Endothelial cell of umbilical vein (primary cell): ENCODE results near the gene IGF2BP1.

ENCODE experiments used
- EZH2 ChIP-seq: IDR thresholded peaks from 2 replicates; pipeline ENCODE4 v1.6.1; 2012; ENCODE audit warnings: borderline replicate concordance, low read depth, mild to moderate bottlenecking, moderate library complexity, low read length, inconsistent platforms; ENCODE audit not compliant: severe bottlenecking
- GATA2 ChIP-seq: IDR thresholded peaks from 2 replicates; pipeline ENCODE4 v1.7.0; 2011; ENCODE audit warnings: low read depth, mild to moderate bottlenecking, moderate library complexity, mixed read lengths, low read length; ENCODE audit not compliant: insufficient read length, insufficient read depth
- JUN ChIP-seq: IDR thresholded peaks from 2 replicates; pipeline ENCODE4 v1.6.1; 2011; ENCODE audit warnings: borderline replicate concordance, low read depth; ENCODE audit not compliant: insufficient read length, insufficient read depth
- MYC ChIP-seq: IDR thresholded peaks from one replicate; pipeline ENCODE4 v1.6.1; 2011; ENCODE audit warnings: mild to moderate bottlenecking, low read depth, low read length
- POLR2A ChIP-seq: IDR thresholded peaks from 2 replicates; pipeline ENCODE4 v1.6.1; 2012; ENCODE audit warnings: low read depth, mild to moderate bottlenecking, control low read depth, low read length
- POLR2AphosphoS5 ChIP-seq: IDR thresholded peaks from 2 replicates; pipeline ENCODE4 v1.6.1; 2012; ENCODE audit warnings: low read depth, mild to moderate bottlenecking, control low read depth, low read length, moderate library complexity; ENCODE audit not compliant: insufficient read depth
- TF ChIP-seq, protein P1 (sequence below), 2 donors: IDR thresholded peaks; 1 replicate in 1 of 2; 2 replicates in 1 of 2; pipeline ENCODE4 v1.5.1; 2011; ENCODE audit warnings: low read length in 2 of 2, mild to moderate bottlenecking in 2 of 2, moderate library complexity in 2 of 2, control low read depth in 1 of 2, inconsistent platforms in 1 of 2, low read depth in 1 of 2; ENCODE audit not compliant: insufficient read depth in 1 of 2; ENCODE audit errors: extremely low read depth in 1 of 2
- TF ChIP-seq, protein P2 (sequence below): IDR thresholded peaks from 2 replicates; pipeline ENCODE4 v1.6.1; 2011; ENCODE audit not compliant: insufficient read depth, insufficient read length

DNA sequence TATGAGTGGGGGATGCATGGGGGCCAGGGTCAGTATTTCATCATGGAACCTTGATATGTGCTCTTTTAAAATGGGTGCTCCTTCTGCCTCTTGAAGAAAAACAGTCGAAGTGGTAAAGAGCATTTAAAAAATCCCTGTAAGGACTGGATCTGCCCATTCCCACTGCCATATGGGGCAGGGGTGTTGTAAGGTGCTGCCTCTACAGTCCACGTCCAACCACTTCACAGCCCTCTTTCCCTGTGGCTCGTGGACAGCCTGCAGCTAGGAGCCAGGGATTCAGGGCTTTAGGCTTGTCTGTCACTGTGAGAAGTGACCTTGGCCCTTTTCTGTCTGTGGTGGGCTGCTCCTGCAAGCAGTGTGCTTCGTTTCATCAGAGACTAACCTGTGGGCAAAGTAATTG is 44.3 kb downstream of the IGF2BP1 start:
- TF ChIP-seq, protein P1, sequence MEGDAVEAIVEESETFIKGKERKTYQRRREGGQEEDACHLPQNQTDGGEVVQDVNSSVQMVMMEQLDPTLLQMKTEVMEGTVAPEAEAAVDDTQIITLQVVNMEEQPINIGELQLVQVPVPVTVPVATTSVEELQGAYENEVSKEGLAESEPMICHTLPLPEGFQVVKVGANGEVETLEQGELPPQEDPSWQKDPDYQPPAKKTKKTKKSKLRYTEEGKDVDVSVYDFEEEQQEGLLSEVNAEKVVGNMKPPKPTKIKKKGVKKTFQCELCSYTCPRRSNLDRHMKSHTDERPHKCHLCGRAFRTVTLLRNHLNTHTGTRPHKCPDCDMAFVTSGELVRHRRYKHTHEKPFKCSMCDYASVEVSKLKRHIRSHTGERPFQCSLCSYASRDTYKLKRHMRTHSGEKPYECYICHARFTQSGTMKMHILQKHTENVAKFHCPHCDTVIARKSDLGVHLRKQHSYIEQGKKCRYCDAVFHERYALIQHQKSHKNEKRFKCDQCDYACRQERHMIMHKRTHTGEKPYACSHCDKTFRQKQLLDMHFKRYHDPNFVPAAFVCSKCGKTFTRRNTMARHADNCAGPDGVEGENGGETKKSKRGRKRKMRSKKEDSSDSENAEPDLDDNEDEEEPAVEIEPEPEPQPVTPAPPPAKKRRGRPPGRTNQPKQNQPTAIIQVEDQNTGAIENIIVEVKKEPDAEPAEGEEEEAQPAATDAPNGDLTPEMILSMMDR (IDR thresholded peaks at IDR 0.05; ENCODE audit: extremely low read depth in 1 of 2, insufficient read depth in 1 of 2, low read depth in 1 of 2, low read length in 2 of 2): no peak
- no peak for TF ChIP-seq POLR2AphosphoS5
- TF ChIP-seq, protein P2, sequence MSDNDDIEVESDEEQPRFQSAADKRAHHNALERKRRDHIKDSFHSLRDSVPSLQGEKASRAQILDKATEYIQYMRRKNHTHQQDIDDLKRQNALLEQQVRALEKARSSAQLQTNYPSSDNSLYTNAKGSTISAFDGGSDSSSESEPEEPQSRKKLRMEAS: no peak
- TF ChIP-seq POLR2A: no peak
- no peak for TF ChIP-seq MYC
- no peak for TF ChIP-seq EZH2
- TF ChIP-seq JUN: no peak
- TF ChIP-seq GATA2: no peak
